NOMO-1 treated with DMSO at 0.1 percent for 48 hours (cell line): ENCODE results near the gene SLC1A1.

Experiments
- DNase-seq: peaks from one replicate; lab custom pipeline; 2025; ENCODE audit not compliant: unreplicated experiment; lab: John Stamatoyannopoulos, UW

Gene SLC1A1

DNA sequence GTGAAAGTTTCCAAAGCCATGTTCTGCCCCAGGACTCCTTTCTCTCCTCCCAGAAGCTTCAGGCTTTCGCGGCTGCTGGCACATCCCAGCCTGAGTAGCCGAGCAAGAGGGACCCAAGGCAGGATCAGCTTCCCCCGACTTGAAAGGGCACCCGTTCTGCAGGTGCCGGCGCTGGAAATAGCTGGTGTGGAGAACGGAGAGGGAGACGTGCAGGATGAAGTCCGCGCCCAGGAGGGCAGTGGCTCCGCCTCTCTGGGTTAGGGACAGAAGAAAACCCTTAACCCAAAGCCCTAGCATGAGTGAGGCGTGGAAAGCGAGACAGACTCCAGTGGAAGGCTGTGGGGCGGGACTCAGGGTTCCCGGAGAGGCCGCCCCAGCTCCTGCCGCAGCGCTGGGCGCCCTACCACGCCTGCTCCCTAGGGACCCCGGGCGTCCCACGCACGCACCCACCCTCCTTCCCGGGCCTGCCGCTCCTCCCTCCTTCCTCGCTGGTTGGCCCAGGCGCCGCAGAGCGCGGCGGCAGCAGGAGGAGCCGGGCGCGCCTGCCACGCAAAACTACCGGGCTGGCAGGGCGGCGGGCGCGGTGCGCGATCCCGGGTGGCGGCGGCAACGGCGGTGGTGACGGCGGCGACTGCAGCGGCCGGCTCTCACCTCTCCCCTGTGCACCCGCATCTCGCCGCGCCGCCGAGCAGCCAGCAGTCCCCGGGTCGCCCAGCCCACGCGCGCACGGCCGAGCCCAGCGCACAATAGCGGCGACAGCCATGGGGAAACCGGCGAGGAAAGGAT, at the start of gene SLC1A1:
Gene SLC1A1, plus strand, starts transcription at position 550 of the 786 bp plus-strand sequence. Its CDS starts 212 bp downstream, at position 762.
- peak; percentile 28 for DNase-seq

DNA sequence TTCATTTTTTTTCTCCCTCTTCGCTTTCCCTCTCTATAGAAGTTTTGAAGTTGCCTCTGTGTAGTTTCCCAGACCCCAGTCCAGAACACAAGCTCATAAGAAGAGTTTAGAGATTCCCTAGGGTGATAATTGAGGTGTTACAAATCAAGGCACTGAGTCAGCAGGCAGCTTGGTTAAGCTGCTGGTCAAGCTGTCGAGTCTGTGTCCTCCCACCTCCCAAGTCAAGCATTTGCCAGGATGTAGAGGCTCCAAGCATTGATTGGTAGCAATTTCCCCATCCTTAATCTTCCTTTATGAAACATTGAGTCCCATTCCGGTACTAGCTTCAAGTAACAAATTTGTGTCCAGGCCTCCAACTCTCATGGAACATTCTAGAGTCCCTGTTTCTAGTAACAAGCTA, 47.5 kb upstream of the SLC1A1 start:
- DNase-seq, result no peak

DNA sequence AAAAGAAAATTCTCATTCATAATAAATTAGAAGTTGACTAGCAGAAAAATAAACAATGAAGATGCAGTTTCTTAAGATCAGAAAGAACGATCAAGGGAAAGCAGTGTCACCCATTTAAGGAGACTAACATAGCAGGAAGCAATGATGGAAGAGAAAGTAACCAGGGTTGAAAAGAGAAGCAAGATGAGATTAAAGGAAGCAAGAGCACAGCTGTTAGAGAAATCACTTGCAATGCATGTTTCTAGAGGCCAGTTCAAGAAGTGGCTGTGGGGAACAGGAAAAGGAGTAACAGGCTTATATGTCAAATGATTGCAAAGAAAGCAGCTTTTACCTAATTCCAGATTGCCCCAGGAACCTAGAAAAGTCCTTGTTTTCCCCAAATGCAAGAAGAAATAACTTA, 46.8 kb upstream of the SLC1A1 start:
- DNase-seq, result peak; percentile 16

DNA sequence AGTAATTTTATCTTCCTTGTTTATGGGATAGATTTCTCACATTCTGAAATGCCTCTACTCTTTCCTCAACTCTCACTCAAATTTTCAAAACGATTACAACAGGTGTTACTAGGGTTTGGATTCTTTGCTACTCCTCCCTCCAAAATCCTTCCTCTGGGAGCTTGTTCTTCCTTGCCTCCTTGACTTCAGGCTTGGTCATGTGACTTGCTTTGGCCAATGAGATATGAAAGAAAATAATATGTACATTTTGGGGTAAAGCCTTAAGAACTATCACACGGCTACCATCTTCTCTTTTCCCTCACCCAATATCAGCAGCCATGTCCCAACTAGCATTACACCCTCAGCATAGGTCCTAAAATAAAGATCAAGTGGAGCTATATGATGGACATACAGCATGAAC, 28.8 kb upstream of the SLC1A1 start:
- no peak for DNase-seq

DNA sequence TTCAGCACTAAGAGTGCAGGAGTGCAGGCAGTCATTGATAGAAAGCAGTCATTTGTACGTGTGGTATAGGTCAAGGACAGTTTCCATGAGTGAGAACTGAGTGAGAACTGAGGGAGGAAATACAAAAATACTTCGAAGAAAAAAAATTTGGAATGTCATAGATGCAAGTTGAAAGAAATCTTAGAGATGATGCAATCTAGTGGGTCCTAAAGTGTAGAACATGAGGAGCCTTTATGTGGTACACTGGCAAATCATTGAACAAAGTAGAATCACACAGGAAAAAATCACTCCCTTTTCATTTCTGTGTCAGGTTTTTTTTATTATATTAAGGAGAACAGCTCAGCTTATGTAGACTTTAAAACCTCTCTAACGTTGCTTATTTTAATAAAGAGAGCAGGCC, 26.4 kb upstream of the SLC1A1 start:
- no peak for DNase-seq

DNA sequence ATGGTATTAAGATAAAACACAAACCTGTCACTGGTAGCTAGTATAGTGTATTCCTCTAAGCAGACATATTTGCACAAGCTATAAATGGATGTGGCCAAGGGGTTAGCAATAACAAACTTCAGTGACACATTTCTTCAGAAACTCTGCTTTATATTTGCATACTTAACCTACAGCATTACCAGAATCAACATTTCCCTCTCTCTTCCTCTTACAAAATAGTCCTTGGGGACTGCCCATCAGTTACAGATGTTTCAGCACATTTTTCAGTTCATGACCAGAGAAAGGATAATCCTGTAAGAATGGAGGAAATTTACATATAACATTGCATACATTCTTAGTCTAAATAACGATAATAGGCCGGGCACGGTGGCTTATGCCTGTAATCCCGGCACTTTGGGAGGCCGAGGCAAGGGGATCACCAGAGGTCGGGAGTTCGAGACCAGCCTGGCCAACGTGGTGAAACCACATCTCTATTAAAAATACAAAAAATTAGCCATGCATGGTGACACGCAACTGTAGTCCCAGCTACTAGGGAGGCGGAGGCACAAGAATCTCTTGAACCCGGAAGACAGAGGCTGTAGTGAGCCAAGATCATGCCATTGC, 25.3 kb upstream of the SLC1A1 start:
- DNase-seq, result no peak

DNA sequence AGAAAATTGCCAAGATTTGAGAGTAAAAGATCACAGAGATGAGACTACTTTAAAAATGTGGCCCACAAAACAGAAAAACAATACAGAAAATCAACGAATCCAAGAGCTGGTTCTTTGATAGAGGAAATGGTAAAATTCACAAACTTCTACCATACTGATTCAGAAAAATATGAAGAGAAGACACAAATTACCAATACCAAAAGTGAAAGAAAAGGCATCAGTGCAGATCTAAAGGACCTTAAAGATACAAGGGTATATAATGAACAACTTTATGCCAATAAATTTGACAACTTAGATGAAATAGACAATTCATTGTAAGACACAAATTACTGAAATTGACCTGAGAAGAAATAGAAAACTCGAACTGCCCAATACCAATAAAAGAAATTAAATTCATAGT, 24.4 kb upstream of the SLC1A1 start:
- no peak for DNase-seq

DNA sequence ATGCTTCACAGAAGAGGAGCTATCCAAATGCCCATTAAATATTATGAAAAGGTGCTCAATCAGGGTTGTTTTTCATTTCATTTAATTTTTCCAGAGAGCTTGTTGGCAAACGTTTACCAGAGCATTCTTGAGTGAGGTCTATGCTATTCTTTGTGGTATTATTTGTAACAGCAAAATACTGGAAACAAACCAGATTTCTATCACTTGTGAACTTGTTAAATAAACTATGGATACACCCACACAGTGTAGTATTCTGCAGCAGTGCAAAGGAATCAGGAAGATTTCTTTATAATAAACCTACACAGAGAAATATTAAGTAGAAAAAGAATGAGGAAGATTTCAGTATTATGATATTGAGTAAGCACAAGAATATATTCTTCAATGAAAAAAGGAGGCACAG, 15.0 kb upstream of the SLC1A1 start:
- DNase-seq, result no peak

DNA sequence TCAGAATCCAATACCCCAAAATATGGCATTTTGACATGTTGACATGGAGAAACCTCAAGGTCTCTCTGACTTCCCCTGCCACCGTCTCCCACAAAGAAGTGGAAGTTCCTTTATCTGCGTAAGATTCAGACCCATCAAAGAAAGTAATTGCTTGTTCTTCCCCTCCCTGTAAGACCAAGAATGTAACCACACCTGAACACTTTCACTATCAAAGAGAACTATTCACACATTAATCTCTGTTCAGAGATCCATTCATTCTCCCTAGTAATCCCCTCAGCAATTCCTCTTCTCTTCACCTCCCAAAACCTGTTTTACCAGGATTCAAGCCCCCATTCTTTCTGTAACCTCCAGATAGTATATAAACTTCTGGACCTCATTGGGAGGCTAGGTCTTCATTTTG, 4.1 kb upstream of the SLC1A1 start:
- DNase-seq, result peak; percentile 30

DNA sequence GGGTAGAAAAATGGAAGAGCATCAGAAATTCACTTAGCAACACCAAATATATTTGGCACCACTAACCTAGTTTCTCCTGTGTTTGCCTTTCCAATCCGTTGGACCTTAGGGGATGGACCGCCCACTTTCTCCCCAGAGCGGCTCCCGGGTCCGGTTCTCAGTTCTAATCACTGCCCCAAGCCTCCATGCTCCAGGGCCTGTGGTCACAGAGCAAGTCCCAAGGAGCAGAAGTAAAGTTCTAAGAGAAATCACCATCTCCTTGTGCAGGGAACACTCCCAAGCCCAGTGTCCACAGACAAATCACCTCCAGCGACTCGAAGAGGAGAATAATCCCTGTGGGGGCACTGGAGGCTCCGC, 728 bp upstream of the SLC1A1 start:
- no peak for DNase-seq

DNA sequence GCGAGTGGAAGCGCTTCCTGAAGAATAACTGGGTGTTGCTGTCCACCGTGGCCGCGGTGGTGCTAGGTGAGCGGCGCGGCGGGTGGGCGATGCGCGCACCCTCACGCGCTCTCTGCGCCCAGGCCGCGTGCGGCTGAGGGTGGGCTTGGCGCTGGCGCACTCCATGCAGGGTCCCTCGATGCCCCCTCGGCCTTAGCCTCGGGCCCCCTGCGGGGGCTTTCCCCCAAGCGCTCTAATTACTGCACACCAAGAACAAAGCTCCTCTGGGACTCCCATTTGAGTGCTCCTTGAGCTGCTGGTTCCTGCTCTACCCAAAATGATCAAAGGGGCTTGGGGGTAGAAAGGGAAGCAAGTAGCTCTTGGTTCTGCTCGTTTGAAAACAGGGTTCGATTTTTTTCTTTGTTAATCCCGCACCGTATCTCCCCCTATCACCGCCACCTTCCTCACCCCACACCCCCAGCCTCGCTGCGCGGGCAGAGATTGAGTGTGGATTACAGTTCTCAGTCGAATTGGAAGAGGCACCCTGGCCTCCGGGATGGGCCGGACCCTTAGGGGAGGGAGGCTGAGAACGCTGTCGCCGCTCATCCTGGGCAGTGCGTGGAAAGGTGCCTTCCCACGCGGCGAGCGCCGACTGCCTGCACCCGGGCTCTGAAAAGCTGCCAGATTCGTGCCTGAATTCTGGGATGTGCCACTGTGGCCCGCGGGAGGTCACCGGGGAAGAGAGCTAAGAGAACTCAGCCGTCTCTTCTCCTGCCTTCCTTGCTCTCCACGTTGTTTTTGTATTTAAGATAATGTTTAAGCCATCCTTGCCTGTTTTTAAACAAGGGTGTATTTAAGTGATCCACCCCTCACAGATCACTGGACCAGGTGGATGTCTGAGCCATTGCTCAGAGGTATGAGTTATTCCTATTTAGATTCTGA, 697 bp downstream of the SLC1A1 start:
- no peak for DNase-seq

DNA sequence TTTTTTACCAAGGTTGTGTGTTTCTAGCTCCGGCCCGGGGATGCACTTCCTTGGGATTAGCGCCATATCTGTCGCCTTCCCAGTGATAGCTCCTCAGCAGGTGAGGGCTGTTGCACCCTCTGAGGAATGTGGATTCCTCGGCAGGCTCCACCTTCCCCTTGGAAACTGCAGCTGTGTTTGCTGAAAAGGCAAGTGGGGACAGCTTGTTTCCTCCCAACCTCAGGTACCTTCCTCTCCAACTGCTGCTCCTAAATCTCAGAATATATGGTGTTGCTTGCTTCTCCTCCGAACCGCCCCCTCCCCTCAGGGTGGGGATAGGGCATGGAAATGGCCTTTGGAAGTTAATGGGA, 1.3 kb downstream of the SLC1A1 start:
- DNase-seq, result no peak

DNA sequence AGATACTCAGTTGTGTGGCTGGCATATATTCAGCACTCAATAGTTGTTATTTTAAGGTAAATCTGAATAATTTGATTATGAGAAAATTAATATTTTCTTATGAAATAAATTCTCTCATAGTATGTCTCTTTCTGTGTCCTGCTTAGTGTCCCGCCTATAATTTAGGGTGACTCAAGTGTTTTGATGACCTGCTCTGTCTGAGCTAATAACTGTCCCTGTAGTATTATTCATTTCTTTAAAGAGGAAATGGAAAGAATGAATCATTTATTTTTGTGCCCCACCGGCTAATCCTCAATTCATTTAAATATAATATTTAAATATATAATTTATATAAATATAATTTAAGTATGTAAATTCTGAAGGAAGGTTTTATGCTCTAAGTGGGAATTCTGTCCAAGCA, 4.1 kb downstream of the SLC1A1 start:
- DNase-seq, result no peak

DNA sequence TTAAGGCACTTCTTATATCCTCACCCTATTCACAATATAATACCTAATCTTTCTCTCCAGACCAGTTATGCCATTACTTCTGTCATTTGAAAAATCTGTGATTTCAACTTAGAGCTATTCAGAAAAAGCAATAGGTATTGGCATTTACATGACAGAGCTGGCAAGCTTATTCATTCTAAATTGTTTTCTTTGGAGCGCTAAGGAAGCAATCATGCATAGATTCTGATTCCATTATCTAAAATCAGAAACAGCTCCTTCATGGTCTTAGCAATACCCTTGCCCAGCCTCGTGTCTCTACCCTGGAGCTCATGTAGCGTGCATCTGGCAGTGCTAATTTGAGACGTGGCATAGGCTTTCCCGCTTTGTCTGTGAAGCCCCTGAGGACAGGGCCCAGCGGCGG, 4.5 kb downstream of the SLC1A1 start:
- DNase-seq, result no peak

DNA sequence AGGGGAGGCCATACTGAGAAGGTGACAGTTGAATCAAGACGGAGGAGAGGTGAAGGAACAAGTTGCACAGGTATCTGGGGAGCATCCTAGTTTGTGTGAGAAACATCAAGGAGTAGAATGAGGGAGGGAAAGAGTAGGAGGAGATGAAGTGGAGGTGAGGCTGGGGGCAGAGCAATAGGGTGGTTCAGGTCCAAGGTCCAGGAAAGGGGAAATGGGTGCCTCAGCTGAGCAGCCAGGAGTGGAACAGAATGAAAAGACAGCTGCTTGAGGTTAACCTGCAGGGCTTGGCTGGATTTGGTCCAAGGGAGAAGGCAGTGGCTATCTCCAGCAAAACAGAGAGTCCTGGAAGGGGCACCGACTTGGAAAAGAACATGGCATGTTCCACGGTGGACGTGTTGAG, 5.3 kb downstream of the SLC1A1 start:
- no peak for DNase-seq

DNA sequence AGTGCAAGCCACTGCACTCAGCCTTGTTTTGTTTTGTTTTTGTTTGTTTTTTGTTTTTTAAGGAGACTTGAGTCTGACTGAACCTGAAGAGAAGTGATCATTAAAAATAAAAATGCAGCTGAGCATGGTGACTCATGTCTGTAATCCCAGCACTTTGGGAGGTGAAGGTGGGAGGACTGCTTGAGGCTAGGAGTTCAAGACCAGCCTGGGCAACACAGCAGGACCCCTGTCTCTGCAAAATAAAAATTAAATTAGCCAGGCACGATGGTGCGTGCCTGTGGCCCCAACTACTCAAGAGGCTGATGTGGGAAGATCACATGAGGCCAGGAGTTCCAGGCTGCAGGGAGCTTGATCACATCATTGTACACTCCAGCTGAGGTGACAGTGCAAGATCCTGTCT, 6.2 kb downstream of the SLC1A1 start:
- DNase-seq, result no peak

DNA sequence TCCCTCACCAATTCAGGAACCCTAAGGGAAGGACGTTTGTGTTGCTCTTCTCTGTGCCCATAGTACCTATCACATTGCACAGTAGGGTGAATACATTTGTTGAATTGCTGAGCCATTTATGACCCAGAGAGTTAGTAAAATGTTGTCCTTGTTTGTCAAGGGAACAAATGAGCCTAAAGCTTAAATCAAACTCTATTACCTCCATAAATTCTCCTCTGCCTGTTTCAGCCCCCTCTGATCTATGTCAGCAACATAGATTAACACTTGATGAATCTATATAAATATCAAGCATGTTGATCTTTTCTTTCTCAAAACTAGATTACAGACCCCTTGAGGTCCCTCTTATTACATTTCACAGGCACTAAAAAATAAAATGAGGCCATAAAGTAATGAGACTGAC, 7.1 kb downstream of the SLC1A1 start:
- DNase-seq, result no peak

DNA sequence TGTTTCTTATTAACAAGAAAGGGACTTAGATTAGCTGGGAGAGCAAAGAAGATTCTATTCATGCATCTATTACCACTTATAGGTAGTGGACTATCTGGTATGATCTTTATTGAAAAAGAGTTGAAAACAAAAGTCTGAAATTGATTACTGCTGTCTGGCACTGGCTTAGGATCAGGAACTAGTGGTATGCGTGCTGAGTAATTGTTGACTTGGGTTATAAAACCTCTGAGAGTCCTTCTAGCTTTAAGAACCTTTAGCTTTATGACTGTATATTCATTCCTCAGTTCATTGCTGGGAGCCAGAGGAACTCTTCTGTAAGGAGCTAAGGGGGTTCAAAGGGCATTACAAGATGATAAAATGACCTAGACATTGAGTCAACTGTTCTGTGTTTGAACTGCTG, 7.6 kb downstream of the SLC1A1 start:
- no peak for DNase-seq

DNA sequence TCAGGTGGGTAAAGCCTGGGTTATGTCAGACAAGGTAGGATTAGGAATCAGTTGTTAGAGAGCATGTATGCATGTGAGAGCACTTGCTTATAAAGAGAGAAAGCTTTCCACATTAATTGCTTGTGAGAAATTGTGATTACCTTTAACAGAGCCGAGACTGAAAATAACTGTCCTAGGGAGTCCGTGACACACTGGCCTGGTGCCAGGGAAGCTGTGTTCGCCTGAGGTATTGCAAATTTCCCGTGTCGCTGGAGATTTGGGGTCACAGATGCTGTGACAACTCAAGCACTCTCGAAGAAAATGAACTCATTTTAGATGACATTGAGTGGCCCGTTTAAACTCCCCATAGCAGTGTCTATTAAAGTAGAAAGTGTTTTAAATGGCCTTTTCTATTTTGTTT, 9.6 kb downstream of the SLC1A1 start:
- DNase-seq, result no peak

DNA sequence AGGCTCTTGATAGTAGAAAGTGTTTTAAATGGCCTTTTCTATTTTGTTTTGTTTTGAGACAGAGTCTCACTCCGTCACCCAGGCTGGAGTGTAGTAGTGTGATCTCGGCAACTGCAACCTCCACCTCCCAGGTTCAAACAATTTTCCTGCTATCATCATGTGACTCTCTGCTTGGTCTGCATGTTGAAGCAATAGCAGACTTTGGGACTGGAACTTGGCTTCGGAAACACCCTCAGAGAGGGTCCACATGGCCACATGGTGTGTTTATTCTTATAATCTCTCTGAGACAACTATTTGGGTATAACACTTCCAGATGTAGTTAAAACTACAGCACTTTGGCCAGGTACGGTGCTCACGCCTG, 10.9 kb downstream of the SLC1A1 start:
- no peak for DNase-seq

DNA sequence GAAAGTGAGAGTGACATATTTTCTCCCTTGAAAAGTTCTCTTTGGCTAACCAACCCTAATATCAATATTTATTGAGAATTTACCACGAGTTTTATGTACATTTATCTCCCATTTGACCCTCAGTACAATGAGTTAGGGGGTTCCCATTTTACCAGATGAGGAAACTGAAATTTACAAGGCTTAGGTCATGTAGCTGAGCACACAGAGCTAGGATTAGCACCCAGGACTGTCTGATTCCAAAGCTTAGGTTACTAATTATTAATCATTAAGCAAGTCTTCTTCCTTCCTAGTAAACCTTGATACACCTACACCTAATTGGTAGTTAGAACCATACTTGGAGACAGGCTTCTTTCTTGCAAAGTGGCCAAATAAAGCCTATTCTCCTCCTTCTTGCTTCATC, 12.2 kb downstream of the SLC1A1 start:
- no peak for DNase-seq

DNA sequence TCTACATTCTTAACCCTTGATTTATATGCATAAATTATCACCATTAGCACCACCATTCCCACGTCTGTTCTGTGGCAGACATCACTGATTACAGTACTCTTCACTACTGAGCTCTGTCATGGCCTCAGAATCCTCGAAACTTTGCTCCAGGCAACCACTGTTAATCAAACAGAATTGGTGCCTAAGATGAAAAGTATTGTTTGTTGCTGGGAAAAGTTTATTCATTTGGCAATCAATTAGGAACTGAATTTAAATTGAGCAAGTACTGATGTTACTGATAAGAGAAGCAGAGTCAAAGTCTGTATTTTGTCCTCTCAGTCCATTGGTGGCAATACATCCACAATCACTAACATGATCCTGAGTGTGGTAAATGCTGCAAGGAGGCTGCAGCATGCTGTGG, 12.8 kb downstream of the SLC1A1 start:
- no peak for DNase-seq
